ENCODE results near the gene RMDN3. TPM values are rescaled to one million over a fixed set of nuclear protein-coding genes. Genes with fewer than 3 reads are reported as not detected.

Gene RMDN3
- total and polyA plus RNA-seq, 4 donors, result 27.5 to 33.8 (median 30.2) TPM

GRCh38 chr15:40737048-40737447 is 18.0 kb downstream of the RMDN3 start (continued):
- no peak for TF ChIP-seq ZBTB33 (IDR thresholded peaks at IDR 0.05)

- 97% methylated on average over 4 of the region's 4 CpGs for WGBS
- no peaks in the 10 kb centered on the region for H3K9me3 ChIP-seq (ENCODE audit: control insufficient read depth in 4 of 4, low read length in 3 of 4)
- no peak overlapping the region for H3K27ac ChIP-seq (ENCODE audit: low read depth in 1 of 2, low read length in 2 of 2)
- H3K27me3 ChIP-seq (ENCODE audit: control insufficient read depth in 4 of 4, insufficient read depth in 4 of 4, low read length in 3 of 4), result no peaks in the 10 kb centered on the region
- peaks cover 7 to 59% (median 48%) of the 10 kb centered on the region in 4 donors for H3K36me3 ChIP-seq (ENCODE audit: control insufficient read depth in 4 of 4, insufficient read depth in 3 of 4, low read depth in 1 of 4, low read length in 3 of 4)
- H3K4me3 ChIP-seq (ENCODE audit: low read depth in 1 of 3, low read length in 3 of 3), result no peak overlapping the region
- H3K4me1 ChIP-seq (ENCODE audit: control insufficient read depth in 4 of 4, insufficient read depth in 4 of 4, low read length in 3 of 4), result no peaks in the 10 kb centered on the region
- no peak overlapping the region for H3K9ac ChIP-seq (ENCODE audit: low read depth in 1 of 2, low read length in 2 of 2)
- no peak for DNase-seq (ENCODE audit: low spot score)
- no peak for TF ChIP-seq RAD21 (IDR thresholded peaks at IDR 0.05)
- no peak for TF ChIP-seq FOXA1 (IDR thresholded peaks at IDR 0.05)
- no peak for TF ChIP-seq TAF1 (conservative IDR thresholded peaks at IDR 0.05)
- TF ChIP-seq HNF4G (IDR thresholded peaks at IDR 0.05), result no peak
- TF ChIP-seq GABPA (IDR thresholded peaks at IDR 0.05 in 1 of 2, conservative IDR thresholded peaks at IDR 0.05 in 1 of 2), result no peak
- TF ChIP-seq REST (IDR thresholded peaks at IDR 0.05), result no peak
- no peak for TF ChIP-seq RXRA (IDR thresholded peaks at IDR 0.05)
- TF ChIP-seq CTCF (IDR thresholded peaks at IDR 0.05; ENCODE audit: low read depth, low read length, missing input control), result no peak
- no peak for TF ChIP-seq ATF3 (IDR thresholded peaks at IDR 0.05)
- TF ChIP-seq EGR1 (IDR thresholded peaks at IDR 0.05; ENCODE audit: low read depth in 2 of 2), result no peak
- TF ChIP-seq ZBTB33 (IDR thresholded peaks at IDR 0.05), result no peak
Observed at GRCh38 chr15:40736575-40736974, 18.5 kb downstream of the RMDN3 start.
